ENCODE measurements around the gene TMEM143. TPM values are rescaled to one million over a fixed set of nuclear protein-coding genes. Genes with fewer than 3 reads are reported as not detected.
A peak's percentile ranks its signal among the peaks of the same experiment; 100 is the strongest.

The TMEM143 gene
- total RNA-seq, 1 donor from 2014 or later: 8.5 TPM

GRCh38 chr19:48367855-48368254 is 4.1 kb upstream of the TMEM143 start:
- Mint-ChIP-seq H3K4me3 (ENCODE audit: unreplicated experiment) (no peak overlapping the region), H3K27ac (ENCODE audit: unreplicated experiment) (no peak overlapping the region), H3K4me1 (ENCODE audit: unreplicated experiment) (no peaks in the 10 kb centered on the region), H3K9me3 (ENCODE audit: unreplicated experiment) (no peaks in the 10 kb centered on the region), H3K36me3 (ENCODE audit: low read depth, unreplicated experiment) (no peaks in the 10 kb centered on the region), H3K27me3 (ENCODE audit: unreplicated experiment) (peaks cover 1% of the 10 kb centered on the region)
- TF ChIP-seq, protein P1, sequence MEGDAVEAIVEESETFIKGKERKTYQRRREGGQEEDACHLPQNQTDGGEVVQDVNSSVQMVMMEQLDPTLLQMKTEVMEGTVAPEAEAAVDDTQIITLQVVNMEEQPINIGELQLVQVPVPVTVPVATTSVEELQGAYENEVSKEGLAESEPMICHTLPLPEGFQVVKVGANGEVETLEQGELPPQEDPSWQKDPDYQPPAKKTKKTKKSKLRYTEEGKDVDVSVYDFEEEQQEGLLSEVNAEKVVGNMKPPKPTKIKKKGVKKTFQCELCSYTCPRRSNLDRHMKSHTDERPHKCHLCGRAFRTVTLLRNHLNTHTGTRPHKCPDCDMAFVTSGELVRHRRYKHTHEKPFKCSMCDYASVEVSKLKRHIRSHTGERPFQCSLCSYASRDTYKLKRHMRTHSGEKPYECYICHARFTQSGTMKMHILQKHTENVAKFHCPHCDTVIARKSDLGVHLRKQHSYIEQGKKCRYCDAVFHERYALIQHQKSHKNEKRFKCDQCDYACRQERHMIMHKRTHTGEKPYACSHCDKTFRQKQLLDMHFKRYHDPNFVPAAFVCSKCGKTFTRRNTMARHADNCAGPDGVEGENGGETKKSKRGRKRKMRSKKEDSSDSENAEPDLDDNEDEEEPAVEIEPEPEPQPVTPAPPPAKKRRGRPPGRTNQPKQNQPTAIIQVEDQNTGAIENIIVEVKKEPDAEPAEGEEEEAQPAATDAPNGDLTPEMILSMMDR (IDR thresholded peaks at IDR 0.05; ENCODE audit: unreplicated experiment): no peak
- DNase-seq (ENCODE audit: low spot score): no peak

GRCh38 chr19:48365602-48366001 is 1.9 kb upstream of the TMEM143 start:
- TF ChIP-seq, protein P1 (IDR thresholded peaks at IDR 0.05; ENCODE audit: unreplicated experiment): no peak
- Mint-ChIP-seq H3K27ac (ENCODE audit: unreplicated experiment) (no peak overlapping the region), H3K4me3 (ENCODE audit: unreplicated experiment) (no peak overlapping the region), H3K27me3 (ENCODE audit: unreplicated experiment) (peaks cover 1% of the 10 kb centered on the region), H3K36me3 (ENCODE audit: low read depth, unreplicated experiment) (no peaks in the 10 kb centered on the region), H3K4me1 (ENCODE audit: unreplicated experiment) (peaks cover 2% of the 10 kb centered on the region), H3K9me3 (ENCODE audit: unreplicated experiment) (no peaks in the 10 kb centered on the region)
- no peak for DNase-seq (ENCODE audit: low spot score)

DNA sequence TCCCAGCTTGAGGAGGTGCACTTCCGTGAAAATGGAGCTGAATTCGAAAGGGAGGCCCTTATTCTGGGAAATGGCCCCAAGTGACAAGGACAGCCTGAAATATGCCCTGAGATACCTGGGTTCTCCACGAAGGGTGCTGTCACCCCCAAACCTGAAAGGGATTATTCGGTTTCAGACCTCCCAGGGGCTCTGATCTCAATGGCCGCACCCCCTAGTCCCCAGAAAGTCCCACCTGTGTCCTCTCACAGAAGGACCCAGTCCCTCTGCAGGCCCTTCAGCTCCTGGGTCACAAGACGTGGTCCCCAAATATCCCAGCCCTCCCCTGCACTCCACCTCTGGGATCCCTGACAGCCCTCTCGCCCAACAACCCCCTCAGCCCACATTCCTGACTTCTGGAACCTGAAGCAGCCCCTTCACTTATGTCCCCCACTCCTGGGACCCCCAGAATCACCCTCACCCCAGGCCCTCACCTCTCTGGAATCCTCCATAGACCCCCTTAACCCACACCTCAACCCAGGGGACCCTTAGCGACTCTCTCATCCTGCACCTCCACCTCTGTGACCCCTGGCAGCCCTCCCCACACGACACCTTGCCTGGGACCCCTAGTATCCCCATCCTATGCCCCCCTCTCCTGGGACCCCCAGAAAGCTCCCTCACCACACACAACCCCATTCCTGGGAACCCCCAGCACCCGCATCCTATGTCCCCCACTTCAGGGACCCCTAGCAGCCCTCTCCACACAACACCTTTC is 1.0 kb upstream of the TMEM143 start:
- TF ChIP-seq, protein P1 (IDR thresholded peaks at IDR 0.05; ENCODE audit: unreplicated experiment): no peak
- DNase-seq (ENCODE audit: low spot score): no peak
- Mint-ChIP-seq H3K9me3 (ENCODE audit: unreplicated experiment) (no peaks in the 10 kb centered on the region), H3K36me3 (ENCODE audit: low read depth, unreplicated experiment) (no peaks in the 10 kb centered on the region), H3K27ac (ENCODE audit: unreplicated experiment) (no peak overlapping the region), H3K4me3 (ENCODE audit: unreplicated experiment) (peak overlapping the region; percentile 37), H3K4me1 (ENCODE audit: unreplicated experiment) (peaks cover 8% of the 10 kb centered on the region), H3K27me3 (ENCODE audit: unreplicated experiment) (no peaks in the 10 kb centered on the region)

DNA sequence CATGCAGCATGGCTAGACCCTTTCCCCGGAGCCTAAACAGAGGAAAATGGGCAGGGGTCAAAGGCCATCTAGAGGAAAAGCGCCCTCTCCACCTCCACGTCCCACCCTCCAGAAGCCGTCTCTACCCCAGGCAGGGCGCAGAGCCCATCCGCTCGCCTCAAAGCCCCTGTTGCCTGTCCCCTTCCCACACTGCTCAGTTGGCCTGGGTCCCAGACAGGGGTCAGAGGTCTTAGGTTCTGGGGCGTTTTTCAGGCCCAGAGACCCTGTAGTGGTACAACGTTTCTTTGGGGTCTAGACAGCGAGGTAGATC is 285 bp downstream of the TMEM143 start:
- TF ChIP-seq, protein P1 (IDR thresholded peaks at IDR 0.05; ENCODE audit: unreplicated experiment): no peak
- Mint-ChIP-seq H3K4me3 (ENCODE audit: unreplicated experiment) (peak overlapping the region; percentile 87), H3K9me3 (ENCODE audit: unreplicated experiment) (no peaks in the 10 kb centered on the region), H3K36me3 (ENCODE audit: low read depth, unreplicated experiment) (peaks cover 3% of the 10 kb centered on the region), H3K27me3 (ENCODE audit: unreplicated experiment) (peaks cover 3% of the 10 kb centered on the region), H3K4me1 (ENCODE audit: unreplicated experiment) (peaks cover 10% of the 10 kb centered on the region), H3K27ac (ENCODE audit: unreplicated experiment) (no peak overlapping the region)
- DNase-seq (ENCODE audit: low spot score): peak; percentile 44

DNA sequence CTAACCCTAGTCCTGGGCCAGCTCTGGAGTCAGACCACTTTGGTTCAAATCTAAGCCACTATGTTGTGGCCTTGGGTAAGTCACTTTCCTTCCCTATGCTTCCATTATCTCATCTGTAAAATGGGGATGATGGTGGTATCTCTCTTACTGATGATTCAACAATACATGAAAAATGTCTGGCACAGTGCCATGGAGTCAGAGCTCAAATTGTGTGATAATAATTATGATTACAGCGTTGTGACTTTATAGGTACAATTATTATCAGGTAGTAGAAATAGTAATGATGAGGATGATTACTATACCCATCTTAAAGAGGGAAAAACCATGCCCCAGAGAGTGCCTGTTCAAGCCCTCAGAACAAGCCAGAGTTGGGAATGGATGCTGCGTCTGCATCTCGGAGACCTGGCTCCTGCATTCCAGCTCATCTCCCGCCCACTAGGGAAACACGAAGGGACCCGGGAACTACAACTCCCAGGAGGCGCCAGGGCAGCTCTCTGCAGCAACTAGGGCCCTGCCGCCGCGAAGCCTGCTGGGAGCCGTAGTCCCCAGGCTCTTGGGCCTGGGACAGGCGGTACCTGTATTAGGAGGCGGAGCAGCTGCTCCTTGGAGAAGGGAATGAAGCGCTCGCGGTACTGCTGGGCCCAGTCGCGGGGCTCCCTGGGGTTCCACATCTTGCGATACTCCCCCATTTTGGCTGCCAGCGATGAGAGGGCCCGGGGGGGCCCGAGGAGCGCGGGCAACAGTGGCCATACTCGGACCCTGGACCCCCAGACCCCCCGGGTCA is 832 bp downstream of the TMEM143 start:
- Mint-ChIP-seq H3K4me3 (ENCODE audit: unreplicated experiment) (peak overlapping the region; percentile 87), H3K9me3 (ENCODE audit: unreplicated experiment) (no peaks in the 10 kb centered on the region), H3K36me3 (ENCODE audit: low read depth, unreplicated experiment) (peaks cover 5% of the 10 kb centered on the region), H3K27ac (ENCODE audit: unreplicated experiment) (no peak overlapping the region), H3K27me3 (ENCODE audit: unreplicated experiment) (peaks cover 3% of the 10 kb centered on the region), H3K4me1 (ENCODE audit: unreplicated experiment) (peaks cover 10% of the 10 kb centered on the region)
- TF ChIP-seq, protein P1 (IDR thresholded peaks at IDR 0.05; ENCODE audit: unreplicated experiment): no peak
- DNase-seq (ENCODE audit: low spot score): peak; percentile 92
